Left lung (tissue), 10 donors: ENCODE data around the gene MYOF. TPM values are rescaled to one million over a fixed set of nuclear protein-coding genes. Genes with fewer than 3 reads are reported as not detected.

Source experiments
- ATAC-seq: fragments of 200-7000 bp; cut with Tn5 transposase; one replicate; pipeline ENCODE4 v1.9.1; 2020; ENCODE audit warnings: moderate library complexity
- DNase-seq, 4 donors: peaks; one replicate each; pipeline ENCODE4 v3.0.0-alpha.2; 2013 to 2020
- H3K27ac ChIP-seq, 2 donors: fragments of 200-600 bp; sonication (generic) in 1 of 2; one replicate each; pipeline versions ENCODE4 v1.5.0 to v1.8.0; 2020 to 2021
- H3K27me3 ChIP-seq, 2 donors: fragments of 200-600 bp; sonication (generic) in 1 of 2; one replicate each; pipeline versions ENCODE4 v1.5.0 to v1.8.0; 2020 to 2021
- H3K36me3 ChIP-seq, 2 donors: fragments of 200-600 bp; sonication (generic) in 1 of 2; one replicate each; pipeline versions ENCODE4 v1.5.0 to v1.8.0; 2020 to 2021
- H3K4me1 ChIP-seq, 2 donors: fragments of 200-600 bp; one replicate each; pipeline ENCODE4 v1.8.0; 2021
- H3K4me3 ChIP-seq, 2 donors: fragments of 200-600 bp; sonication (generic) in 1 of 2; one replicate each; pipeline versions ENCODE4 v1.5.0 to v1.8.0; 2020 to 2021; ENCODE audit warnings: mild to moderate bottlenecking in 1 of 2
- H3K9me3 ChIP-seq, 2 donors: fragments of 200-600 bp; sonication (generic) in 1 of 2; one replicate each; pipeline versions ENCODE4 v1.5.0 to v1.8.0; 2020 to 2021
- intact Hi-C, 2 donors: fragments of 100-400 bp; cut with DNase I; formaldehyde crosslinking; loops; one replicate each; pipeline versions ENCODE4 v1.11.2 to v1.14.2; 2022
- polyA plus RNA-seq, 6 donors: library from polyadenylated mRNA; unstranded; fragments of 120-200 nt; gene quantifications; one replicate each; pipeline ENCODE4 v1.2.1, GENCODE V29; 2013; ENCODE audit not compliant: insufficient read length in 6 of 6
- total RNA-seq, 2 donors: library from RNA; stranded (reverse); fragmentation: NEBNext Ultra II Directional; extraction: Animal tissue kit (Norgen Biotek cat#: 25700); gene quantifications; one replicate each; pipeline ENCODE4 v1.2.1, GENCODE V29; 2021
- TF ChIP-seq, protein P1 (sequence below), 2 donors: fragments of 200-600 bp; sonication (generic) in 1 of 2; IDR thresholded peaks; one replicate each; pipeline versions ENCODE4 v1.5.0 to v1.8.0; 2021; ENCODE audit warnings: antibody characterized with exemption in 2 of 2
- donor health status: DM: no; HTN: yes; CAD: no.
- donor health status: DM: no; HTN: no; CAD: no.

MYOF gene
- total and polyA plus RNA-seq, 8 donors, result 54.9 to 295 (median 67.9) TPM

DNA sequence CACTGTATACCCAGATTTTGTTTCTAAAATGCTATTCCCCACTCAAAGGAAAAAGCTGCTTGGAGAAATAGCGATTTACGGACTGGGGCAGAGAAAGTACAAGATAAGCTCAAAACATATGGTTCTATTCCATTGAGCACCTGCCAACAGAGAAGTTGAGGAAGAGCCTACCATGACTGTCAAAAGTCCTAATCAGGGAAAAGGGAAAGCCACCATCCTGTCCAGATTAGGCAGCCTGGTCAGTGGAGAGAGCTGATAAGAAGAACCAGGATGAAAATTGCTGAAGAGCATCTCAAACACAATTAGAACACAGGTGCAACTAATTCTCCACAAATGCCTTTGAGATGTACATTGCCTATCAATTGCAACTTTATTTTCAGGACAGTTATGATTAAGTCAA, 104.1 kb downstream of the MYOF start:
- Histone ChIP-seq H3K9me3 (no peaks in the 10 kb centered on the region), H3K27ac (peak overlapping the region in 1 of 2 donors; percentile 81), H3K4me3 (no peak overlapping the region), H3K4me1 (peaks cover 0 to 38% of the 10 kb centered on the region in 2 donors), H3K36me3 (peaks cover 0 to 57% of the 10 kb centered on the region in 2 donors), H3K27me3 (no peaks in the 10 kb centered on the region)
- DNase-seq (no peak), ATAC-seq (no peak)
- intact Hi-C loops, result loop anchor here (5.0 to 10.0 kb wide), 2 partner anchors 104 to 107 kb away; partner anchors contain the start of gene MYOF (in 2 of the 2)
- TF ChIP-seq, protein P1, sequence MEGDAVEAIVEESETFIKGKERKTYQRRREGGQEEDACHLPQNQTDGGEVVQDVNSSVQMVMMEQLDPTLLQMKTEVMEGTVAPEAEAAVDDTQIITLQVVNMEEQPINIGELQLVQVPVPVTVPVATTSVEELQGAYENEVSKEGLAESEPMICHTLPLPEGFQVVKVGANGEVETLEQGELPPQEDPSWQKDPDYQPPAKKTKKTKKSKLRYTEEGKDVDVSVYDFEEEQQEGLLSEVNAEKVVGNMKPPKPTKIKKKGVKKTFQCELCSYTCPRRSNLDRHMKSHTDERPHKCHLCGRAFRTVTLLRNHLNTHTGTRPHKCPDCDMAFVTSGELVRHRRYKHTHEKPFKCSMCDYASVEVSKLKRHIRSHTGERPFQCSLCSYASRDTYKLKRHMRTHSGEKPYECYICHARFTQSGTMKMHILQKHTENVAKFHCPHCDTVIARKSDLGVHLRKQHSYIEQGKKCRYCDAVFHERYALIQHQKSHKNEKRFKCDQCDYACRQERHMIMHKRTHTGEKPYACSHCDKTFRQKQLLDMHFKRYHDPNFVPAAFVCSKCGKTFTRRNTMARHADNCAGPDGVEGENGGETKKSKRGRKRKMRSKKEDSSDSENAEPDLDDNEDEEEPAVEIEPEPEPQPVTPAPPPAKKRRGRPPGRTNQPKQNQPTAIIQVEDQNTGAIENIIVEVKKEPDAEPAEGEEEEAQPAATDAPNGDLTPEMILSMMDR (IDR thresholded peaks at IDR 0.05), result no peak

DNA sequence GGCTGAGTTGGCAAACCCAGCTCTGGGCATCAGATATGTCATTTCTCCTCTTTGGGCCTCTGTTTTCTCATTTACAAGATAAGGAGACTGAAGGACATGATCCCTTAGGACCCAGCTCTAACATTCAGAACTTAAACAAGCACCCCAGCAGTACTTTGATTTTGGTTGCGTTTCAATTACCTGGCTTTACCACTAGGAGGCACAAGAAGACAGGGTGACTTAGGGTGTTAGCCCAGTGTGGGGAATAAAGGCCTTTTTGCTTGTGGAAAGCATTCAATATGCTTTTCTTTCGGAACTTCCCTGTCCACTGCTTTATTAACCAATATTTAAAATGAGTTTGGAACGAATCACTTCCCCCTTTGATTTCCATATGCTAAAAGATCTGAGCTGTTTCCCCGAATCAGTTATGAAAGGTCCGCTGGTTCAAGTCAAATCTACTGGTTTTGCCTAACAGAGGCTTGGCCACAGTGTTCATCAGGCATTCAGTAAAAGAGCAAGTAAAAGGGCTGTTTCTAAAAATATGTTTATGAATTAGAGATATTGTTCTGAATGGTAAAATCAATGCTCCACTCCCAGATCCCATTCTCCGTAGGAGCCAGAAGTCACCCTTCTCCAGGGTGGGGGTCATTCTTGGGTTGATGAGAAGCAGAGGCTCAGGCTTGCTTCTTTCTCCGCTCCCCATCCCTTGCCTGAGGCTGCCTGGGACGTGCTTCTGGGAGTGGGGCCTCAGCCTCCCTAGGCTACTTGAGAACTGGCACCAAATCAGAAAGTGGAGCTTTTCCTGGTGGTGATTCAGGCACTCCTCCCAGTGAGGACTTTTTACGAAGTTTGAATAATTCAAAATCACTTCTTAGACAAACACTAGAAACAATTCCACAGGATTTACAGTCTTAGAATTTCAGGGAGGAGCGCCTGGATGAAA, 105.5 kb downstream of the MYOF start:
- H3K4me3 ChIP-seq, result no peak overlapping the region
- peaks cover 0 to 36% of the 10 kb centered on the region in 2 donors for H3K4me1 ChIP-seq
- ATAC-seq (peak; percentile 94), DNase-seq (peak in 3 of 4 donors; percentile 50 to 88 (median 80))
- intact Hi-C loops, result loop anchor here (5.0 to 10.0 kb wide), 2 partner anchors 106 to 108 kb away; partner anchors contain the start of gene MYOF (in 2 of the 2)
- H3K27ac ChIP-seq, result peak overlapping the region; percentile 55 to 81
- peaks cover 0 to 71% of the 10 kb centered on the region in 2 donors for H3K36me3 ChIP-seq
- no peaks in the 10 kb centered on the region for H3K27me3 ChIP-seq
- no peaks in the 10 kb centered on the region for H3K9me3 ChIP-seq
- TF ChIP-seq, protein P1 (IDR thresholded peaks at IDR 0.05), result peak; percentile 79 to 91

DNA sequence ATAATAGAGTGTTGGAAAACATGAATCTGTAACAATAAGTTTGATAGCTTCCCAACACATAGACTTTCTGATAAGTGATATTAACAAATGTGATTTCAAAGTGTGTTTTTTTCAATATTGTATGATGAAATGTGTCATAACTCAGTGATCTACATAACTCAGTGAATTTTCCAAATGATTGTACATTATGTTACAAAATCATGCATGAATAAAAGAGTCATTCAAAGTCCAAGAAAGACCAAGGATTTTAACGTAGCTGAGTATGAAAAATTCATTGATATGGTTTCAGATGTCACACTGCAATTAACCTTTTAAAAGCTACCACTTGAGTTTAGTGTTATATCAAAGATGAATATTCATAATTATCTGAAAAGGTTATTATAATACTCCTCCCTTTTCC, 111.2 kb downstream of the MYOF start:
- no peak for ATAC-seq
- Histone ChIP-seq H3K9me3 (no peaks in the 10 kb centered on the region), H3K4me3 (no peak overlapping the region), H3K36me3 (peaks cover 0 to 91% of the 10 kb centered on the region in 2 donors), H3K27ac (no peak overlapping the region), H3K4me1 (peaks cover 0 to under 1% of the 10 kb centered on the region in 2 donors), H3K27me3 (no peaks in the 10 kb centered on the region)
- TF ChIP-seq, protein P1 (IDR thresholded peaks at IDR 0.05), result no peak
- intact Hi-C loops, result loop anchor here in 1 of 2 donors (10.0 kb wide), 1 partner anchor 114 kb away; the partner anchor contains the start of gene MYOF
- DNase-seq, result no peak

DNA sequence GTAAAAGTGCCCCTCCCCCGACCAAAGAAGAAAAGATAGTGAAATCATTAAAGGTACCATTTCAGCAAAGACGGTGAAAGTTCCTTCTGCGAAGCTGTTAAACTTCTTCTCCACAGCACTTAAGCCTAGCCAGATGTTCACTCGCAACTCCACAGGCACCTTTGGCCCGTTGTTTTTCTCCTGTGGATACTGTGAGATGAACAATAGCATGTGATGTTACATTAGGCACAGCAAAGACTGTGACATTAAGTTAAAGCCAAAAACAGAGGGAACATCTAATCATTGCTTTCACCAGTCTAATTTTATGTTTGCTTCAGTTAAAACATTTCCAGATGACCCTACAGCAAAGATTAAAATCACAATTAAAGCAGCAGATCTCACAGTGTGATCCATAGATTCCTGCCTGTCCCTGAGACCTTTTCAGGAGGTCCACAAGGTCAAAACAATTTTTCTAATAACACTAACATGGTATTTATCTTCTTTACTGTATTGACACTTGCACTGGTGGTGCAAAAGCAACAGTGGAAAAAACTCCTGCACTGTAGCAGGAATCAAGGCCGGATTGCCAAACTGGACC, 112.5 kb downstream of the MYOF start:
- Histone ChIP-seq H3K27ac (no peak overlapping the region), H3K4me1 (peaks cover 0 to 7% of the 10 kb centered on the region in 2 donors), H3K27me3 (no peaks in the 10 kb centered on the region), H3K9me3 (no peaks in the 10 kb centered on the region), H3K36me3 (peaks cover 0 to 88% of the 10 kb centered on the region in 2 donors), H3K4me3 (no peak overlapping the region)
- ATAC-seq (no peak), DNase-seq (no peak)
- TF ChIP-seq, protein P1 (IDR thresholded peaks at IDR 0.05), result no peak
- intact Hi-C loops, result loop anchor here in 1 of 2 donors (10.0 kb wide), 1 partner anchor 115 kb away; the partner anchor contains the start of gene MYOF

DNA sequence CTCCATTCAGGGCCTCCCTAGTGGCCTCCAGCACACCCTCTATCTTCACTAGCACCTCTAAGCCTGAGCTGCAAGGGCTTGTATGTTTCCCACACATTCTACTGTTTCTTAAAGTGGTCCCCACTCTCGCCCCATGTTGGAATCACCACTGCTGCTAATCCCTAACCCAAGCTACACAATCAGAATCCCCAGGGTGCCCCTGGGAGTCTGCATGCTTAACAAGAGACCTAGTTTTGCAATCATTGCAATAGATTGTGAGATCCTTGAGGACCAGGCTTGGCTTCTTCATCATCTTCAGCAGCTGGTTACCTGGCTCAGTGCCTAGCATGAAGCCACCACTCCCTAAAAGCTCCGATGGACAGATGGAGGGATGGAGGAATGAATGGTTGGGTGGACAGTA, 113.9 kb downstream of the MYOF start:
- H3K4me3 ChIP-seq, result no peak overlapping the region
- H3K36me3 ChIP-seq, result peaks cover 0 to 78% of the 10 kb centered on the region in 2 donors
- H3K27me3 ChIP-seq, result no peaks in the 10 kb centered on the region
- intact Hi-C loops, result no loop called here
- TF ChIP-seq, protein P1 (IDR thresholded peaks at IDR 0.05), result no peak
- no peak for DNase-seq
- no peaks in the 10 kb centered on the region for H3K9me3 ChIP-seq
- H3K27ac ChIP-seq, result no peak overlapping the region
- ATAC-seq, result no peak
- peaks cover 0 to 22% of the 10 kb centered on the region in 2 donors for H3K4me1 ChIP-seq
